ENCODE results near the gene NPHP4.

NPHP4 gene

DNA sequence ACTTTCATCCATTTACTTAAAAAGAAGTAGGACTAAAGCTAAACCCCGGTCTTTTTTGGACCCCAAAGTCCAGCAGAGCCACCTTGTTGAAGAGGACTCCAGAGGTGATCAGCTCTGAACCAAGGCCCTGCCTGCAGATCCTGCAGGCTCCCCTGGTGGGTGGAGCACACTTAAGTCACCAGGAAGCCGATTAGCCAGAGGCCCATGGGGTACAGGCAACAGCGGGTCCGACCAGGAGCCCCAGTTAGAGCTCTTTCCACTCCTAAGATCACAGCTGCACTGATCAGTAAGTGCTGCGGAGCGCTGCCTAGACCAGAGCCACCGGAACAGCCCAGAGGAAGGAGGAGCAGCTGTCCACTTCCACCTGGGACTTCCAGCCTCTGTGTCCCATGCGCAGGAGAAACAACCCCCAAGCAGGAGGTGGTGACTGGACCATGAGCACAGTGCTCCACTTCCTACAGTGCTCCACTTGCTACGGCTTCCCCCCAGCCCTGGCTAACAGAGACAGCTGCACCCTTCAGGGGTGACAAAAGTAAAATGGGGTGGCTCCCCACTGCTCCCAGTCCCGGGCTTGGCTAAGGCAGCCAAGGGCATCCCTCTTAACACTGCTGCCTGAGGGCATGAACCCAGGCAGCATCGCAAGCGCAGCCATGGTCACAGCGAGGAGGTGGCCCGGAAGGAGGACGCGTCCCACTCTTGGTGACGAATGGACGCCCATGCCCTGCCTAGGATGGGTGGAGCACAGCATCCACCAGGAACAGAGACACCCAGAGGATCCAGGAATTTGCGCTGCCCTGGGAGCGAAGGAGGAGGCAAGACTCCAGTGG lies 58.0 kb downstream of the NPHP4 start:
- TF ChIP-seq, protein P1, sequence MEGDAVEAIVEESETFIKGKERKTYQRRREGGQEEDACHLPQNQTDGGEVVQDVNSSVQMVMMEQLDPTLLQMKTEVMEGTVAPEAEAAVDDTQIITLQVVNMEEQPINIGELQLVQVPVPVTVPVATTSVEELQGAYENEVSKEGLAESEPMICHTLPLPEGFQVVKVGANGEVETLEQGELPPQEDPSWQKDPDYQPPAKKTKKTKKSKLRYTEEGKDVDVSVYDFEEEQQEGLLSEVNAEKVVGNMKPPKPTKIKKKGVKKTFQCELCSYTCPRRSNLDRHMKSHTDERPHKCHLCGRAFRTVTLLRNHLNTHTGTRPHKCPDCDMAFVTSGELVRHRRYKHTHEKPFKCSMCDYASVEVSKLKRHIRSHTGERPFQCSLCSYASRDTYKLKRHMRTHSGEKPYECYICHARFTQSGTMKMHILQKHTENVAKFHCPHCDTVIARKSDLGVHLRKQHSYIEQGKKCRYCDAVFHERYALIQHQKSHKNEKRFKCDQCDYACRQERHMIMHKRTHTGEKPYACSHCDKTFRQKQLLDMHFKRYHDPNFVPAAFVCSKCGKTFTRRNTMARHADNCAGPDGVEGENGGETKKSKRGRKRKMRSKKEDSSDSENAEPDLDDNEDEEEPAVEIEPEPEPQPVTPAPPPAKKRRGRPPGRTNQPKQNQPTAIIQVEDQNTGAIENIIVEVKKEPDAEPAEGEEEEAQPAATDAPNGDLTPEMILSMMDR (IDR thresholded peaks at IDR 0.05), result no peak
- Histone ChIP-seq H3K79me2 (no peaks in the 10 kb centered on the region), H3K27ac (no peak overlapping the region), H3K9me3 (ENCODE audit: control insufficient read depth, low read length) (no peaks in the 10 kb centered on the region), H3K9ac (no peak overlapping the region), H3K36me3 (ENCODE audit: control insufficient read depth, insufficient read depth, low read length) (no peaks in the 10 kb centered on the region), H3K27me3 (ENCODE audit: control insufficient read depth, insufficient read depth, low read length) (no peaks in the 10 kb centered on the region), H3K4me1 (no peaks in the 10 kb centered on the region), H3K4me2 (ENCODE audit: low read length) (no peak overlapping the region), H3K4me3 (ENCODE audit: low read depth, low read length) (no peak overlapping the region), H2AFZ (no peak overlapping the region)

DNA sequence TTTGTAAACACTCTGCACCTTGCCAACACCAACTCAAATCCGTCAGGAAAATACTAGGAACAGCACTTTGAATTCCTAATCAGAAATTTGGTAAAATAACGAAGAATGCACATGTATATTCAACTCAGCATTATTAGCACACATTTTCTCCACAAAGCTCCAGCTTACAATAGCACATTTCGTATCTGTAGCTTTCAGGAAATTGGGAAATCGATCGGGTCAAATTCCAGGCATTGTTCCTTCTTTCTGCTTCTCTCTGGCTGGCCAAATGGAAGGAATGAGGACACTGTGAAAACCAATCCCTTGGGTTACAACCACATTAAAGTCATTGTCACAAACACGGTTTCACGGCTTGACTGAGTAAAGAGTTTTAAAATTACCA lies 58.6 kb downstream of the NPHP4 start:
- Histone ChIP-seq H3K36me3 (ENCODE audit: control insufficient read depth, insufficient read depth, low read length) (no peaks in the 10 kb centered on the region), H2AFZ (no peak overlapping the region)

DNA sequence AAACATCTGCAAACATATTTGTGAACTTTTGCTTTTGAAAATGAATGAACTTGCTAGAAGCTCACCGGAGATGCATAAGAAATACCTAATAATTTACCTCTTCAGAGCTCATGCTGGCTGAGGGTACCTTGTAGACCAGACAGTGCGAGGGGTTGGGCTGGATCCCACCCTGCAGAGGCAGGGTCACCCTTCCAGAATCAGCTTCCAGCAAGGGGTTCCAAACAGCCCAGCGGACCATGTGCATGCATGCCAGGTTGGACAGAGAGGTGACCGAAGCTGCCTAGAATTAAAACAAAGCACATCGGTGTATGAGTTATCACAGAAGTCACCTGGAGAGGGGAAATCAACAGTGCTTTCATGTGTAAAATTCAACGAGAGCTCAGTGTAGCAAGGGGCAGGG lies 59.2 kb downstream of the NPHP4 start:
- TF ChIP-seq, protein P1 (IDR thresholded peaks at IDR 0.05), result no peak
- no peaks in the 10 kb centered on the region for H3K27me3 ChIP-seq (ENCODE audit: control insufficient read depth, insufficient read depth, low read length)
- H3K79me2 ChIP-seq, result no peaks in the 10 kb centered on the region
- no peak overlapping the region for H3K4me3 ChIP-seq (ENCODE audit: low read depth, low read length)
- H3K27ac ChIP-seq, result no peak overlapping the region
- no peaks in the 10 kb centered on the region for H3K36me3 ChIP-seq (ENCODE audit: control insufficient read depth, insufficient read depth, low read length)
- H3K4me2 ChIP-seq (ENCODE audit: low read length), result no peak overlapping the region
- no peaks in the 10 kb centered on the region for H3K4me1 ChIP-seq
- H3K9me3 ChIP-seq (ENCODE audit: control insufficient read depth, low read length), result no peaks in the 10 kb centered on the region
- no peak overlapping the region for H3K9ac ChIP-seq
- no peak overlapping the region for H2AFZ ChIP-seq

More for the DNA sequence above, 58.6 kb downstream of the NPHP4 start:
- no peak overlapping the region for H3K4me2 ChIP-seq (ENCODE audit: low read length)
- no peak overlapping the region for H3K9ac ChIP-seq
- no peak overlapping the region for H3K4me3 ChIP-seq (ENCODE audit: low read depth, low read length)
- no peaks in the 10 kb centered on the region for H3K27me3 ChIP-seq (ENCODE audit: control insufficient read depth, insufficient read depth, low read length)
- no peaks in the 10 kb centered on the region for H3K4me1 ChIP-seq
- H3K9me3 ChIP-seq (ENCODE audit: control insufficient read depth, low read length), result no peaks in the 10 kb centered on the region
- TF ChIP-seq, protein P1 (IDR thresholded peaks at IDR 0.05), result no peak
- H3K79me2 ChIP-seq, result no peaks in the 10 kb centered on the region
- H3K27ac ChIP-seq, result no peak overlapping the region

DNA sequence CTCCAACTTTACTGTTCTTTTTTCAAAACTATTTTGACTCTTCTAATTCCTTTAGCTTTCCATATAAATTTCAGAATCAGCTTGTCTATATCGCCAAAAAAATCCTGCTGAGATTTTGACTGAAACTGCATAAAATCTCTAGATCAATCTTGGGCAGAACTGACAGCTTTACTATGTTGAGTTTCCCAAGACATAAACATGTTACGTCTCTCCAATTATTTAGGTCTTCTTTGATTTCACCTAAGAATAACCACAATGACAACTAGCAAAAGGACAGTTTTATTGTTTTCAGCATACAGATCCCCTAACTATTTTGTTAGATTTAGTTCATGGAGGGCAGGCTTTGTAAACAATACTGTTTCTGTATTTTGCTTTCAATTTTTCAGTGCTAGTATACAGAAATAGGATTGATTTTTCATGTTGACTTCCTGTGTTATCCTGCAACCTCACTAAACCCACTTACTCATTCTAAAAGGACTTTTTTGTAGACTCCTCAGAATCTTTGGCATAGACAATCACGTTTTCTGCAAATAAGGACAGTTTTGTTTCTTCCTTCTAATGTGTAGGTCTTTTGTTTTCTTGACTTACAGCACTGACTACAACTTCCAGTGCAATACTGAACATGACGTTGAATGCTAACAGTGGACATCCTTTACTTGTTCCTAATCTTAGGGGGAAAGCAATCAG lies 63.4 kb downstream of the NPHP4 start:
- Histone ChIP-seq H3K27me3 (ENCODE audit: control insufficient read depth, insufficient read depth, low read length) (no peaks in the 10 kb centered on the region), H3K4me3 (ENCODE audit: low read depth, low read length) (no peak overlapping the region), H3K27ac (no peak overlapping the region), H3K4me1 (no peaks in the 10 kb centered on the region), H3K36me3 (ENCODE audit: control insufficient read depth, insufficient read depth, low read length) (no peaks in the 10 kb centered on the region), H3K79me2 (no peaks in the 10 kb centered on the region), H2AFZ (no peak overlapping the region), H3K9ac (no peak overlapping the region), H3K4me2 (ENCODE audit: low read length) (no peak overlapping the region), H3K9me3 (ENCODE audit: control insufficient read depth, low read length) (no peaks in the 10 kb centered on the region)
- TF ChIP-seq, protein P1 (IDR thresholded peaks at IDR 0.05), result no peak
